Stomach (tissue), 9 donors: ENCODE results near the gene KRT8. TPM values are rescaled to one million over a fixed set of nuclear protein-coding genes. Genes with fewer than 3 reads are reported as not detected.
A peak's percentile ranks its signal among the peaks of the same experiment; 100 is the strongest.

Experiments
- DNase-seq, 2 donors: peaks; one replicate each; pipeline versions ENCODE4 v3.0.0 to v3.0.0-alpha.2; 2013 to 2019
- H3K27ac ChIP-seq, 5 donors: fragments of 200-600 bp in 4 of 5; sonication (generic) in 4 of 5; one replicate each; pipeline ENCODE4 v1.5.1; 2013 to 2019; ENCODE audit warnings: mild to moderate bottlenecking in 1 of 5, moderate library complexity in 1 of 5
- H3K27me3 ChIP-seq, 3 donors: fragments of 200-600 bp; sonication (generic); one replicate each; pipeline ENCODE4 v1.5.1; 2017 to 2019; ENCODE audit warnings: mixed run types in 1 of 3
- H3K36me3 ChIP-seq, 4 donors: fragments of 200-600 bp; sonication (generic); 1 replicate in 3 of 4; 2 replicates in 1 of 4; pipeline ENCODE4 v1.5.1; 2016 to 2019
- H3K4me1 ChIP-seq, 4 donors: fragments of 200-600 bp; sonication (generic); one replicate each; pipeline ENCODE4 v1.5.1; 2016 to 2019
- H3K4me3 ChIP-seq, 4 donors: fragments of 200-600 bp; sonication (generic) in 3 of 4; one replicate each; pipeline ENCODE4 v1.5.1; 2016 to 2019; ENCODE audit warnings: mild to moderate bottlenecking in 1 of 4
- H3K9me3 ChIP-seq, 4 donors: fragments of 200-600 bp; sonication (generic); one replicate each; pipeline ENCODE4 v1.5.1; 2016 to 2019
- EP300 ChIP-seq: sonication (generic); formaldehyde crosslinking; IDR thresholded peaks from one replicate; pipeline ENCODE4 v1.6.1; 2017; ENCODE audit warnings: antibody characterized with exemption
- POLR2A ChIP-seq, 4 donors: fragments of 450-650 bp; IDR thresholded peaks; one replicate each; pipeline ENCODE4 v1.6.1; 2016; ENCODE audit warnings: antibody characterized with exemption in 4 of 4, control low read depth in 2 of 4, mild to moderate bottlenecking in 1 of 4, moderate library complexity in 1 of 4
- POLR2AphosphoS5 ChIP-seq, 3 donors: sonication (generic); formaldehyde crosslinking; IDR thresholded peaks; one replicate each; pipeline ENCODE4 v1.6.1; 2016; ENCODE audit warnings: antibody characterized with exemption in 3 of 3
- WGBS, 5 donors: extraction: QIAGEN DNeasy Blood & Tissue Kit in 3 of 5; methylation state at CpG; one replicate each; pipeline versions ENCODE4 v1.1.5 to v1.1.7; 2013 to 2018; 5-methylcytosine and 5-hydroxymethylcytosine counted together
- intact Hi-C: fragments of 100-400 bp; cut with DNase I; formaldehyde crosslinking; loops from one replicate; pipeline ENCODE4 v1.15.1; 2023; ENCODE audit warnings: low total_unique reads
- polyA plus RNA-seq, 3 donors: library from polyadenylated mRNA; stranded (reverse); fragments of 200-250 nt; gene quantifications; one replicate each; pipeline ENCODE4 v1.2.3, GENCODE V29; 2013
- total RNA-seq, 5 donors: library from RNA; depleted of rRNA; stranded (reverse); fragments of >200 nt; gene quantifications; one replicate each; pipeline versions ENCODE4 v1.1.0 to v1.2.3, GENCODE V29; 2014 to 2016
- TF ChIP-seq, protein P1 (sequence below), 7 experiments: fragments of 450-650 bp in 4 of 7; fragments of 200-600 bp in 3 of 7; sonication (generic) in 3 of 7; IDR thresholded peaks; one replicate each; pipeline ENCODE4 v1.5.1; 2016 to 2019; ENCODE audit warnings: antibody characterized with exemption in 7 of 7, control low read depth in 2 of 7, mild to moderate bottlenecking in 1 of 7
- donor health status: healthy with polysubstance abuse.
- donor health status: Bipolar disorder and iron deficiency.
- donor health status: healthy.

The KRT8 gene
- total and polyA plus RNA-seq, 8 donors, result 71.2 to 1,740 (median 607) TPM

DNA sequence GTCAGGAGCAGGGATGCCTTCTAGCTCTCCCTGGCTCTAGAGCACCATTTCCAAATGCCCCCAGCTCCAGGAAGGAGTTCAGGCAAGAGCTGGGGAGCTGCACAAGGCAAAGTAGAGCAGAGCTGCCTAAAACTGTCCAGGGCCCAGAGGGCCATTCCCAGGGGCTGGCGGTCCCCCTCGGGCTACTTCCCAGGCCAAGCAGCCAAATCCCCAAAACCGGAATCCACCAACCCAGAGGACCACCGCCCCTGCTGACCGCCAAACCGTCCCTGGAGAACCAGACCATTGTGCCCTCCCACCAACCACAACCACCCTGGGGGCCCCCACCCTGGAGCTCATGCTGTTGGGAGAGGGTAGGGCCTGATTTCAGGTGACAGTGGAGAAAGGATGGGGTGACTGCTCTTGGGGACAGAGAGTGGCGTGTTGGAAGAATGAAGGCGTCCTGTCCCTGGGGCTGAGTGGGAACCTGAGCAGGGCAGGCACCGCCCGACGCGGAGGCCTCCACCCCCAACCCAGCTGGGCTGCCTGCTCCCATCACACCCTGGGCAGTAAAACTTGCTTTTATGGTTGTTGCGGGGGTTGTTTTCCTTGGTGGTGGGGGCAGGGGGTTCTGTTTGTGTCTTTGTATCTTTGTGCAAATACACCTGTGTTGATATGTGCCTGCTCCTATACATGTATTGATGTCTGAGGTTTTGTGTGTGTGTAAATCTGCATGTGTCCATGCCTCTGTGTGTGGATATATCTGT, 32.1 kb downstream of the KRT8 start:
- Histone ChIP-seq H3K9me3 (no peaks in the 10 kb centered on the region), H3K27ac (peak overlapping the region in 3 of 5 donors; percentile 81 to 88 (median 85)), H3K4me3 (no peak overlapping the region), H3K36me3 (no peaks in the 10 kb centered on the region), H3K4me1 (peaks cover 24 to 62% (median 43%) of the 10 kb centered on the region in 4 donors), H3K27me3 (no peaks in the 10 kb centered on the region)
- WGBS, 5 donors, result 83 to 95% (median 90%) methylated on average over 10 to 13 of the region's 13 CpGs
- intact Hi-C loops, result no loop called here
- no peak for DNase-seq
- TF ChIP-seq POLR2A (IDR thresholded peaks at IDR 0.05), result no peak
- no peak for TF ChIP-seq EP300
- no peak for TF ChIP-seq POLR2AphosphoS5 (IDR thresholded peaks at IDR 0.05)
- TF ChIP-seq, protein P1, sequence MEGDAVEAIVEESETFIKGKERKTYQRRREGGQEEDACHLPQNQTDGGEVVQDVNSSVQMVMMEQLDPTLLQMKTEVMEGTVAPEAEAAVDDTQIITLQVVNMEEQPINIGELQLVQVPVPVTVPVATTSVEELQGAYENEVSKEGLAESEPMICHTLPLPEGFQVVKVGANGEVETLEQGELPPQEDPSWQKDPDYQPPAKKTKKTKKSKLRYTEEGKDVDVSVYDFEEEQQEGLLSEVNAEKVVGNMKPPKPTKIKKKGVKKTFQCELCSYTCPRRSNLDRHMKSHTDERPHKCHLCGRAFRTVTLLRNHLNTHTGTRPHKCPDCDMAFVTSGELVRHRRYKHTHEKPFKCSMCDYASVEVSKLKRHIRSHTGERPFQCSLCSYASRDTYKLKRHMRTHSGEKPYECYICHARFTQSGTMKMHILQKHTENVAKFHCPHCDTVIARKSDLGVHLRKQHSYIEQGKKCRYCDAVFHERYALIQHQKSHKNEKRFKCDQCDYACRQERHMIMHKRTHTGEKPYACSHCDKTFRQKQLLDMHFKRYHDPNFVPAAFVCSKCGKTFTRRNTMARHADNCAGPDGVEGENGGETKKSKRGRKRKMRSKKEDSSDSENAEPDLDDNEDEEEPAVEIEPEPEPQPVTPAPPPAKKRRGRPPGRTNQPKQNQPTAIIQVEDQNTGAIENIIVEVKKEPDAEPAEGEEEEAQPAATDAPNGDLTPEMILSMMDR (IDR thresholded peaks at IDR 0.05), result no peak

DNA sequence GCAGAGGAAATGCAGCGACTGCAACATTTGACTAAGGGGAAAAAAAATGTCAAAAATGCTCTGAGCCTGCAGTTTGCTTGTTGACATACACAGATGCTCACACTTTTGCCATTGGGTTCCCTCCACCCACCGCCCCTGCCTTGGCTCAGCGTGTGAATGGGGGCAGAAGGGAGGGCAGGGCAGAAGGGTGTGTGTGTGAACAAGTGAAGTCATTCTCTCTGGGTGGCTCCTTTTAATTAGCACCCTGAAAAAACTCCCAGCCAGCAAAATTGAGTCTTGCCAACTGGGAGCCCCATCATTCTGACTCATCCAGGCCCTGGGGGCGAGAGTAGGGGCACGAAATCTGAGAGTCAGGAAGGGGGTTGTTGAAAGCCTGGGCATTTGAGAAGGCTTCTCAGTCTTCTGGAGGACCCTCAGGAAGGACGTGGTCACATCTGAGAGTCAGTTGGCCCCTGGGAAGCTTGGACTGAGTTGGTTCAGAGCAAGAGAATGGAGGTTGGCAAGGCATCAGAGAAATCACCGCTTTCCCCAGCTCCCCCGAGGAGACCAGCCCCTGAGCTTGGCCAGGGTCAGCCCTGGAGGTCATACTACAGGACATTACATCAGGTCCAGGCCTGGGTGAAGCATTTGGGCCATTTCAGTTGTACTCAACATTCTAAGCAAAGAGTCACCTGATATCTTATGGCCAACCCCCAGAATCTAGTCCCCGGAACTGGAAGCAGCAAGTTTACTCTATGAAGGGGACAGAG, 33.4 kb downstream of the KRT8 start:
- Histone ChIP-seq H3K36me3 (no peaks in the 10 kb centered on the region), H3K27ac (peak overlapping the region; percentile 22 to 88 (median 75)), H3K4me1 (peaks cover 24 to 65% (median 49%) of the 10 kb centered on the region in 4 donors), H3K27me3 (no peaks in the 10 kb centered on the region), H3K9me3 (no peaks in the 10 kb centered on the region), H3K4me3 (no peak overlapping the region)
- TF ChIP-seq POLR2A (IDR thresholded peaks at IDR 0.05) (no peak), POLR2AphosphoS5 (IDR thresholded peaks at IDR 0.05) (peak in 1 of 3 donors; percentile 33)
- intact Hi-C loops, result no loop called here
- peak; percentile 39 to 87 for DNase-seq
- WGBS, 5 donors, result 50 to 70% (median 67%) methylated on average over 9 of the region's 9 CpGs

DNA sequence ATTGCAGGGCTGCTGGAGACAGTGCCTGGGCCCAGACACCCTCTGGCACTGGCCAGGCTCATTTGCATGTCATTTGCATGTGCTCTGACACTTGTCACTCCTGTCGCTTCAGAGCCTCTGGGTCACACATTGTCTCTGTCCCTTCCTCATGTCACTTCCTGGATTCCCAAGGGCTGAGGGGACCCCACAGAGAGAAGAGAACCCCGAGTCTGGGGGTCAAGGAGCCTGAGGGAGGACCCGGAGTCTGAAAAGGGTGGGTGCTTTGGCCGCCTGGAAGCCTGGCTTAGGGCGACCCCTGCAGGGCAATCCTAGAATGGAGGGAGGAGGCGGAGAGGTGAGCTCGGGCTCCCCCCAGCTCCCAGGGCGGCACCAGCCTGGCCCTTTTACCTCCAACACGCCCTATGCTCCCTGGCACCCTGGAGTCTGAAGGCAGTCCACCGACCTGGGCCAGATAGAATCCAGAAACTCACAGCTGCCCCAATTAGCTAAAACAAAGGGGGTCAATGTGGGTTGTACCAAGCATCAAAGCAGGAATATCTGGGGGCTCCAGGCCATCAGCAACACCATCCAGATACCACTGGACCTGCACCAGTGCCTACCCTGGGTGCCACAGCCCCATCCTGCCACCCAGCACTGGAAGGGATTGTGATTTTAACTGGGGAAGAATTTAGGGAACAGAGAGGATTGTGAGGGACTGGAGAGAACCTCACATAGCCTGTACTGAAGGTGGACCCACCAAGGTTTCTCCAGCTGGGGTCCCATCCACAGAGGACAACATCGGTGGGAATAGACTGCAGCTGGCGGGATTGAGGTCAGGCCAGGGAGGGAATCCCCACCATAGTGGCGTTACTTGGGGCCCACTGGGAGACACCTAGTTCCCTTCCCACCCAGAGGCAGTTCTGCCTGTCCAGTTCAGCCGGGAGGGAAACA, 34.2 kb downstream of the KRT8 start:
- H3K4me1 ChIP-seq, result peaks cover 24 to 62% (median 47%) of the 10 kb centered on the region in 4 donors
- intact Hi-C loops, result no loop called here
- H3K27ac ChIP-seq, result peak overlapping the region; percentile 22 to 88 (median 75)
- no peaks in the 10 kb centered on the region for H3K9me3 ChIP-seq
- no peaks in the 10 kb centered on the region for H3K27me3 ChIP-seq
- no peaks in the 10 kb centered on the region for H3K36me3 ChIP-seq
- no peak overlapping the region for H3K4me3 ChIP-seq
- TF ChIP-seq, protein P1 (IDR thresholded peaks at IDR 0.05), result peak in 5 of 7 experiments; percentile 34 to 77 (median 60)
- TF ChIP-seq POLR2A (IDR thresholded peaks at IDR 0.05), result no peak
- DNase-seq, result peak; percentile 81 to 87
- WGBS, 5 donors, result 28 to 51% (median 37%) methylated on average over 13 to 14 of the region's 14 CpGs

DNA sequence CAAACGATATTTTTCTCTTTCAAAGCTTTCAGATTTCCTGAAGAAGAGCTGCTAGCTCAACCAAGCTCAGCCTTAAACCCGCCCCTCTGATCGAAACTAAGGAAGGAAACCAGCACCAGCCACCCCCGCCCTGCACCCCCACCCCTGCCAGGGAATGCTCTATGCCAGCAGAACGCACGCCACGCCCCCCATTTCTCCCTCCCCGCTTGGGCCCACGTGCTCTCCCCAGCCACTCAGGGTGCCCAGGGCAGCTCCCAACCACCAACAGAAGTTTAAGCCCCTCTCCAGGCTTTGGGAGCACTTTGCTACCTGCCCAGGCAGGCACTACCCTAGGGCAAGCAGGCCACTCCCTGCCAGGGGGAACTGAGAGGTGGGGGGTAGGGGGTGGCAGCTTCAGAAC, 37.2 kb downstream of the KRT8 start:
- no peak overlapping the region for H3K4me3 ChIP-seq
- WGBS, 5 donors, result 13 to 48% (median 22%) methylated on average over 9 of the region's 9 CpGs
- DNase-seq, result peak; percentile 59 to 87

More for the DNA sequence above, 37.2 kb downstream of the KRT8 start:
- Histone ChIP-seq H3K27ac (peak overlapping the region in 2 of 5 donors; percentile 24 to 29), H3K36me3 (no peaks in the 10 kb centered on the region), H3K27me3 (no peaks in the 10 kb centered on the region), H3K9me3 (no peaks in the 10 kb centered on the region), H3K4me1 (peaks cover 11 to 38% (median 29%) of the 10 kb centered on the region in 4 donors)
- TF ChIP-seq POLR2AphosphoS5 (IDR thresholded peaks at IDR 0.05) (no peak), POLR2A (IDR thresholded peaks at IDR 0.05) (no peak), EP300 (no peak)
- TF ChIP-seq, protein P1 (IDR thresholded peaks at IDR 0.05), result no peak
- intact Hi-C loops, result loop anchor here (5.0 kb wide), 1 partner anchor 495 kb away; no protein-coding TSS in a partner anchor
